HG03460 (cell line): Measurements from ENCODE around the gene CRYBB2.
"Not testable (repeated sequence)": the region's sequence is repeated elsewhere in the genome, so short reads cannot be mapped to it uniquely, and the experiment has no call there.

Source experiments
- ATAC-seq: cut with Tn5 transposase; IDR thresholded peaks from one replicate; pipeline ENCODE4 v1.9.1; 2021; ENCODE audit not compliant: unreplicated experiment

The CRYBB2 gene

GRCh38 chr22:25199731-25200520, 19.5 kb upstream of the CRYBB2 start, which contains the start of gene CRYBB3:
CRYBB3 (plus strand) TSS chr22:25199858; CDS start chr22:25201397, 1,539 bp downstream.
- no peak for ATAC-seq

GRCh38 chr22:25200967-25201366, 18.5 kb upstream of the CRYBB2 start:
- ATAC-seq: no peak

- no peak for ATAC-seq
Measured at GRCh38 chr22:25201557-25202273, 17.7 kb upstream of the CRYBB2 start.

- no peak for ATAC-seq
Measured at GRCh38 chr22:25202290-25202921, 17.0 kb upstream of the CRYBB2 start.

- no peak for ATAC-seq
Measured at GRCh38 chr22:25203082-25203481, 16.4 kb upstream of the CRYBB2 start.

- not testable (repeated sequence) for ATAC-seq
Measured at GRCh38 chr22:25204547-25204946, 14.9 kb upstream of the CRYBB2 start.

- no peak for ATAC-seq
Measured at GRCh38 chr22:25205847-25206246, 13.6 kb upstream of the CRYBB2 start.

- no peak for ATAC-seq
Measured at GRCh38 chr22:25206998-25207397, 12.4 kb upstream of the CRYBB2 start.

- ATAC-seq: no peak
Measured at GRCh38 chr22:25207553-25208157, 11.8 kb upstream of the CRYBB2 start.

- no peak for ATAC-seq
Measured at GRCh38 chr22:25208328-25208727, 11.1 kb upstream of the CRYBB2 start.

- ATAC-seq: no peak
Measured at GRCh38 chr22:25208743-25209505, 10.5 kb upstream of the CRYBB2 start.

GRCh38 chr22:25210793-25211192, 8.6 kb upstream of the CRYBB2 start:
- ATAC-seq: no peak

GRCh38 chr22:25212337-25212736, 7.1 kb upstream of the CRYBB2 start:
- ATAC-seq: no peak

GRCh38 chr22:25213221-25213620, 6.2 kb upstream of the CRYBB2 start:
- no peak for ATAC-seq

- no peak for ATAC-seq
Measured at GRCh38 chr22:25216230-25216629, 3.2 kb upstream of the CRYBB2 start.

GRCh38 chr22:25219948-25220442, 556 bp downstream of the CRYBB2 start:
- no peak for ATAC-seq

- ATAC-seq: no peak
Measured at GRCh38 chr22:25221790-25222189, 2.4 kb downstream of the CRYBB2 start.

GRCh38 chr22:25223269-25223850, 3.9 kb downstream of the CRYBB2 start:
- ATAC-seq: no peak

GRCh38 chr22:25228822-25229221, 9.4 kb downstream of the CRYBB2 start:
- no peak for ATAC-seq

- not testable (repeated sequence) for ATAC-seq
Measured at GRCh38 chr22:25230760-25231159, 11.3 kb downstream of the CRYBB2 start.
